GM18517 (cell line): ENCODE data around the gene COMT.
"Not testable (repeated sequence)": the region's sequence is repeated elsewhere in the genome, so short reads cannot be mapped to it uniquely, and the experiment has no call there.

Experiments used
- ATAC-seq: cut with Tn5 transposase; IDR thresholded peaks from one replicate; pipeline ENCODE4 v1.9.1; 2021; ENCODE audit warnings: mild to moderate bottlenecking, moderate library complexity; ENCODE audit not compliant: unreplicated experiment

The COMT gene

GRCh38 chr22:19907902-19908301 is 33.7 kb upstream of the COMT start:
- not testable (repeated sequence) for ATAC-seq

- no peak for ATAC-seq
Measured at GRCh38 chr22:19909350-19910179, 32.0 kb upstream of the COMT start.

GRCh38 chr22:19910180-19910744 is 31.3 kb upstream of the COMT start:
- ATAC-seq = no peak

GRCh38 chr22:19911540-19912270 is 29.9 kb upstream of the COMT start:
- no peak for ATAC-seq

GRCh38 chr22:19912271-19912999 is 29.1 kb upstream of the COMT start:
- ATAC-seq = no peak

- no peak for ATAC-seq
Measured at GRCh38 chr22:19913337-19913936, 28.1 kb upstream of the COMT start.

GRCh38 chr22:19914201-19914943 is 27.2 kb upstream of the COMT start:
- ATAC-seq = no peak

- no peak for ATAC-seq
Measured at GRCh38 chr22:19915287-19915954, 26.2 kb upstream of the COMT start.

GRCh38 chr22:19916006-19916405 is 25.6 kb upstream of the COMT start:
- ATAC-seq = no peak

- ATAC-seq = no peak
Measured at GRCh38 chr22:19916941-19917340, 24.6 kb upstream of the COMT start.

GRCh38 chr22:19917389-19918138 is 24.0 kb upstream of the COMT start:
- ATAC-seq = no peak

GRCh38 chr22:19918332-19919106 is 23.1 kb upstream of the COMT start:
- no peak for ATAC-seq

GRCh38 chr22:19919701-19920363 is 21.7 kb upstream of the COMT start:
- ATAC-seq = no peak

- no peak for ATAC-seq
Measured at GRCh38 chr22:19921544-19922081, 20.0 kb upstream of the COMT start.

- ATAC-seq = no peak
Measured at GRCh38 chr22:19923914-19924513, 17.6 kb upstream of the COMT start.

- ATAC-seq = not testable (repeated sequence)
Measured at GRCh38 chr22:19926028-19926427, 15.5 kb upstream of the COMT start.

- ATAC-seq = no peak
Measured at GRCh38 chr22:19927696-19928095, 13.9 kb upstream of the COMT start.
